ENCODE results near the gene UQCC2.

Gene UQCC2

GRCh38 chr6:33696548-33697518 is 14.7 kb downstream of the UQCC2 start:
- Mint-ChIP-seq H3K36me3 (peaks cover 14% of the 10 kb centered on the region), H3K27me3 (no peaks in the 10 kb centered on the region), H3K9me3 (ENCODE audit: low read depth) (no peaks in the 10 kb centered on the region), H3K4me3 (peak overlapping the region; percentile 61), H3K4me1 (ENCODE audit: low read depth) (peaks cover 75% of the 10 kb centered on the region), H3K27ac (peak overlapping the region; percentile 94)

DNA sequence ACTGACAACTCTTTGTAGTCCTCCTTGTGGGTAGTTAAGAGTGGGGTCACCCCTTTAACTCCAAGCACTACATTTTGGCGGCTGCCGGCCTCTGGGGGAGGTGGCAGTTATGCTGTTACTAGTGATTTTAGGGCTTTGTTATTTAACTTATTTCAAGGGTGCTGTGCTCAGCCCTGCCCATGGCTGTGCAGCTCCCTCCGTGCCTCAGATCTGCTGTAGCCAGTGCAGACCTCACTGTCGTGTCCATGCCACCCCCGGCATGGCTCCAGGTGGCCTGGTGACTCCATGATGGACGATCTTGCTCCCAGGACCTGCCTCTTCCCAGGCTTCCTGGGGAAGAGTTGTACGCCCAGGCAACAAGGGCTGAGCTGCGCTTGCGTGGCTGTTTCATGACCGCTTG is 15.4 kb downstream of the UQCC2 start:
- Mint-ChIP-seq H3K27ac (peak overlapping the region; percentile 94), H3K36me3 (peaks cover 14% of the 10 kb centered on the region), H3K4me1 (ENCODE audit: low read depth) (peaks cover 77% of the 10 kb centered on the region), H3K27me3 (no peaks in the 10 kb centered on the region), H3K4me3 (peak overlapping the region; percentile 61), H3K9me3 (ENCODE audit: low read depth) (no peaks in the 10 kb centered on the region)

DNA sequence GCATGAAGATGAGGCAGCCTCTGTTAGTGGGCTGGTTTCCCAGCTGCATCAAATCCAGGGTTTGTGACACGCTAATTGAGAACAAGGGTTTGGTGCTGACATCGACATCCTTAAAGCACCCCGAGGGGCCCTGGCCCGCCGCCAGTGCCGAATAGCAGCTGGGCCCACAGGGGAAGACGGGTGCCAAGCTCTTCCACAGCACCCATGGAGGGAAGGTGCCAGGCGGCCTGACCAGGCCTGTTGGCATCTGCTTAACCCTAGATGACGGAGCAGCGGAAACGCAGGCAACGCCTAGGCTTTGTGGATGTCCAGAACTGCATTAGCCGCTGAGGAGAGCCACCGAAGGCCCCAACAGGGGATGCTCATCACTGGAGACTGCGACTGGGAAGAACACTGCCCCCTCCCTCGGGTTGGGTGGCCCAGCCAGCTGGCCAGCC is 16.0 kb downstream of the UQCC2 start:
- Mint-ChIP-seq H3K9me3 (ENCODE audit: low read depth) (no peaks in the 10 kb centered on the region), H3K27me3 (no peaks in the 10 kb centered on the region), H3K4me3 (no peak overlapping the region), H3K4me1 (ENCODE audit: low read depth) (peaks cover 75% of the 10 kb centered on the region), H3K27ac (peak overlapping the region; percentile 94), H3K36me3 (peaks cover 14% of the 10 kb centered on the region)

- Mint-ChIP-seq H3K4me3 (peak overlapping the region; percentile 78), H3K36me3 (peaks cover 11% of the 10 kb centered on the region), H3K4me1 (ENCODE audit: low read depth) (peaks cover 70% of the 10 kb centered on the region), H3K9me3 (ENCODE audit: low read depth) (no peaks in the 10 kb centered on the region), H3K27ac (peak overlapping the region; percentile 94), H3K27me3 (no peaks in the 10 kb centered on the region)
Measured at GRCh38 chr6:33694977-33695376, 16.5 kb downstream of the UQCC2 start.

GRCh38 chr6:33694401-33694931 is 17.0 kb downstream of the UQCC2 start:
- Mint-ChIP-seq H3K36me3 (peaks cover 11% of the 10 kb centered on the region), H3K27ac (peak overlapping the region; percentile 94)

DNA sequence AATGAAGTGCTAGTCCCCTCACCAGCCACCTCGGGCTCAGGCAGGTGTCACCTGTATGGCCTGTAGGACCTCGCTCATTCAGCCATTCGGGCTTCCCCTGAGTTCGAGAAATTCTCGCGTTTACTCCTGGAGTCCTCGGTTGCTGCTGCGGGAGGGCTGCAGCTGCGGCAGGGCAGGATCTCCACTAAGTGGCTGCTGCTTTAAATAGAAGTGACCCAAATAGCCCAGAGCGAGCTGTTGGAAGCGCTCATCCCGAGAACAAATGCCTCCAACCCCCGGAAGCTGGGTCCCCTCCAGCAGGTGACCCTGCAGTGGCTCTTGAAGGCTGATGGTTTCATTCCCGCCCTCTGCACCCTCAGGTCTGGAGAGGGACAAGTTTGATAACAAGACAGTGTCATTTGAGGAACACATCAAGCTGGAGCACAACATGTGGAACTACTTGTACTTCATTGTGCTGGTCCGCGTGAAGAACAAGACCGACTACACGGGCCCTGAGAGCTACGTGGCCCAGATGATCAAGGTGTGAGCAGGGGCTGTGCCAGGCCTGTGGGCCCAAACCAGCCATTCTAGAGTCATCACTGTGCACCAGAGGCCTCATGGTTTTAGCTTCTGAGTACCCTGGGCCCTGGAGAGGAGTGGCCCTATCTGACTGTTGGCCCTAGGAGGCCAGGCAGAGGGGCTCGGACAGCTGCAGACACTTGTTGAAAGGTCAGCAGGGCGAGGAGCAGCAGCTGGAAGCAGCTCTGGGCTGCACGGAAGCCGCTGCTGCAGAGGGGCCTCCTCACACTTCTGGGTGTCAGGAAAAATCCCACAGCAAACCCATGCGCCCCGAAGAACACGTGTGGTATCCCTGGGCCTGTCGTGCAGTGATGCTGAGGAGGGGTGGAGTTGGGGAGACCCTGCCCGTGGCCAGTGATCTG is 18.1 kb downstream of the UQCC2 start:
- no peaks in the 10 kb centered on the region for H3K27me3 Mint-ChIP-seq
- H3K4me1 Mint-ChIP-seq (ENCODE audit: low read depth): peaks cover 70% of the 10 kb centered on the region
- H3K4me3 Mint-ChIP-seq: peak overlapping the region; percentile 78
- H3K36me3 Mint-ChIP-seq: peaks cover 13% of the 10 kb centered on the region
- no peaks in the 10 kb centered on the region for H3K9me3 Mint-ChIP-seq (ENCODE audit: low read depth)
- peak overlapping the region; percentile 94 for H3K27ac Mint-ChIP-seq

More at GRCh38 chr6:33694401-33694931, 17.0 kb downstream of the UQCC2 start:
- no peaks in the 10 kb centered on the region for H3K9me3 Mint-ChIP-seq (ENCODE audit: low read depth)
- H3K4me1 Mint-ChIP-seq (ENCODE audit: low read depth): peaks cover 70% of the 10 kb centered on the region
- H3K4me3 Mint-ChIP-seq: peak overlapping the region; percentile 78
- no peaks in the 10 kb centered on the region for H3K27me3 Mint-ChIP-seq

GRCh38 chr6:33692760-33693158 is 18.7 kb downstream of the UQCC2 start:
- Mint-ChIP-seq H3K36me3 (peaks cover 13% of the 10 kb centered on the region), H3K4me3 (peak overlapping the region; percentile 77), H3K27me3 (no peaks in the 10 kb centered on the region), H3K4me1 (ENCODE audit: low read depth) (peaks cover 64% of the 10 kb centered on the region), H3K27ac (peak overlapping the region; percentile 93), H3K9me3 (ENCODE audit: low read depth) (no peaks in the 10 kb centered on the region)

DNA sequence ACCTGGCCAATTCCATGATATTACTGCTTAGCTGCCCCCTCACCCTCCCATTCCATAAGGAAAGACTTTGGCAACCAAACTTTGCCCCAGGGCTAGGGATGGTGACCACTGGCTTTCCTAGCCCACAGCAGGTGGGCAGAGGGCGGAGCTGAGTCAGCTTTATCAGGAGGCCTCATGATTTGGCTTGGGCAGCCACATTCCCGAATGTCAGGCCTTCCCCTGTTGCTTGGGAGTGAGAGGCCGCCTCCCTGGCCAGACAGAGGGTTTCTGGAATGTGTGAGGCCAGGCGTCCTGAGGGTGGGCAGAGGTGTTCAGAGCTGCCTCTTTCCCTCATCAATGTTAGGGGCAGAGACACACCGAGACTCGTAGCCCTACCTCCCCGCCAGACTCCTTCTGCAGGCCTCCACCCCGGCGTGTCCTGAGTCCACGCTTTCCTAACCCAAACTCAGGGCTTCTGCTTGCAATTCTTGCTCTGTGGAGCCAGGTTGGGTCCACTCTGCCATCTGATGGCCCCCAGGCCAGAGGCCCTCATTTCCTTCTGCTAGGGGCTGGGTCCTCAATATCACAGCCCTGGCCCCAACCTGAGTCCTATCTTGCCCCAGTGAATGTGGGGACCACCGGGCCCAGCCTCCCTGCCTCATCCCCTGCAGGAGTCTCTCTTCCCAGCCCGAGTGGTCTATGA is 19.3 kb downstream of the UQCC2 start:
- Mint-ChIP-seq H3K27ac (peak overlapping the region; percentile 93), H3K9me3 (ENCODE audit: low read depth) (no peaks in the 10 kb centered on the region), H3K27me3 (no peaks in the 10 kb centered on the region), H3K4me1 (ENCODE audit: low read depth) (peaks cover 59% of the 10 kb centered on the region), H3K36me3 (peaks cover 9% of the 10 kb centered on the region), H3K4me3 (peak overlapping the region; percentile 77)

DNA sequence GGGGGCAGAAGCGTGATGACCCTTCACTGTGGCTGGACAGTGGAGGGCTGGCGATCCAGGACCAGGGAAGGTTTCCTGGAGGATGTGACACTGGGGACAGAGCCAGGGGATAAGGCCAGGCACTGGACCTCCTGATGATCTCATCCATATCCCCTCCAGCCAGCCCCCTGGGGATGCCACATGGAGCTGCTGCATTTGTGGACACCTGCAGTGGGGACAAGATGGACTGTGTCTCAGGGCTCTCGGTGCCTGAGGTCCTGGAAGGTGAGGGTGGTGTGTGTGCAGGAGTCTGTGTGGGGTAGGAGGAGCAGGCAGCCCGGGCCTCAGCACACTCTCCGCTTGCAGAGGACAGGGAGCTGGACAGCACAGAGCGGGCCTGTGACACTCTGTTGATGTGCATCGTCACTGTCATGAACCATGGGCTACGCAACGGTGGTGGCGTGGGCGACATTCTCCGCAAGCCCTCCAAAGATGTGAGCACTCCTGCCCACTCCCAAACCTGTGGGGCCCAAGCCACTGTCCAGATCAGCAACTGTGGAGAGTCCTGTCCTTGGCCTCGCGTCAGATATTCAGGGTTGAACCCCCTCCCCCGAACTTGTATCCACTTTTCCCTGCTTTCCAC is 19.9 kb downstream of the UQCC2 start:
- peaks cover 10% of the 10 kb centered on the region for H3K36me3 Mint-ChIP-seq
- no peak overlapping the region for H3K4me3 Mint-ChIP-seq
- H3K9me3 Mint-ChIP-seq (ENCODE audit: low read depth): no peaks in the 10 kb centered on the region
- peaks cover 52% of the 10 kb centered on the region for H3K4me1 Mint-ChIP-seq (ENCODE audit: low read depth)
- no peak overlapping the region for H3K27ac Mint-ChIP-seq
- no peaks in the 10 kb centered on the region for H3K27me3 Mint-ChIP-seq

DNA sequence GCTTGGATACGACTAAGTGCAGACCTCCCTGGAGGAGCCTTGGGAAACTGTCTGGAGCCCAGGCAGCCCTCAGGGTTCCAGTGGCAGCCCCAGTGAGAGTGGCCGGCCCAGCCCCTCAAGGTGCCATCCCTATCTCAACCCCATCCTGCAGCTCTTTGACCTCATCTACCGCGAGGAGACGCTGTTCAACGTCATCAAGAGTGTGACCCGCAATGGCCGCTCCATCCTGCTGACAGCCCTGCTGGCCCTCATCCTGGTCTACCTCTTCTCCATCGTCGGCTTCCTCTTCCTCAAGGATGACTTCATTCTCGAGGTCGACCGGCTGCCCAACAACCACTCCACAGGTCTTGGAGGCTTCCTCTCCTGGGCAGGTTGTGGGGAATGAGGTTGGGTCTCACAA is 20.7 kb downstream of the UQCC2 start:
- Mint-ChIP-seq H3K4me1 (ENCODE audit: low read depth) (peaks cover 44% of the 10 kb centered on the region), H3K36me3 (peaks cover 11% of the 10 kb centered on the region), H3K27ac (no peak overlapping the region), H3K27me3 (no peaks in the 10 kb centered on the region), H3K4me3 (no peak overlapping the region), H3K9me3 (ENCODE audit: low read depth) (no peaks in the 10 kb centered on the region)

- Mint-ChIP-seq H3K27ac (no peak overlapping the region), H3K9me3 (ENCODE audit: low read depth) (no peaks in the 10 kb centered on the region), H3K4me3 (no peak overlapping the region), H3K4me1 (ENCODE audit: low read depth) (peaks cover 35% of the 10 kb centered on the region), H3K27me3 (no peaks in the 10 kb centered on the region), H3K36me3 (peaks cover 11% of the 10 kb centered on the region)
Measured at GRCh38 chr6:33689879-33690278, 21.6 kb downstream of the UQCC2 start.

GRCh38 chr6:33689148-33689494 is 22.4 kb downstream of the UQCC2 start:
- no peak overlapping the region for H3K4me3 Mint-ChIP-seq
- H3K27ac Mint-ChIP-seq: no peak overlapping the region
- H3K27me3 Mint-ChIP-seq: no peaks in the 10 kb centered on the region
- peaks cover 28% of the 10 kb centered on the region for H3K4me1 Mint-ChIP-seq (ENCODE audit: low read depth)
- H3K9me3 Mint-ChIP-seq (ENCODE audit: low read depth): no peaks in the 10 kb centered on the region
- peaks cover 11% of the 10 kb centered on the region for H3K36me3 Mint-ChIP-seq

GRCh38 chr6:33688451-33689147 is 22.9 kb downstream of the UQCC2 start:
- no peaks in the 10 kb centered on the region for H3K27me3 Mint-ChIP-seq
- peaks cover 25% of the 10 kb centered on the region for H3K4me1 Mint-ChIP-seq (ENCODE audit: low read depth)
- H3K9me3 Mint-ChIP-seq (ENCODE audit: low read depth): no peaks in the 10 kb centered on the region
- H3K36me3 Mint-ChIP-seq: peaks cover 9% of the 10 kb centered on the region
- no peak overlapping the region for H3K4me3 Mint-ChIP-seq
- H3K27ac Mint-ChIP-seq: no peak overlapping the region

All from activated naive CD8-positive, alpha-beta T cell (primary cell).